SU-DHL-6 (cell line): ENCODE data around the gene TRIM9.
"Not testable (repeated sequence)": the region's sequence is repeated elsewhere in the genome, so short reads cannot be mapped to it uniquely, and the experiment has no call there.

Source experiments
- H2AFZ ChIP-seq: fragments of 200-600 bp; sonication (generic); 2 replicates; pipeline ENCODE4 v1.6.1; 2014; ENCODE audit warnings: low read depth, mild to moderate bottlenecking, moderate library complexity, mixed read lengths, antibody characterized with exemption, low read length; ENCODE audit not compliant: severe bottlenecking
- H3F3A ChIP-seq: fragments of 200-600 bp; shearing (Covaris generic); 2 replicates; pipeline ENCODE4 v1.6.0; 2016; ENCODE audit warnings: antibody characterized with exemption, mild to moderate bottlenecking; ENCODE audit not compliant: insufficient read depth
- H3K27ac ChIP-seq: fragments of 200-600 bp; sonication (generic); 2 replicates; pipeline ENCODE4 v1.5.1; 2016; ENCODE audit warnings: low read depth, mild to moderate bottlenecking, low read length, moderate library complexity, mixed read lengths
- H3K27me3 ChIP-seq: fragments of 200-600 bp; sonication (generic), shearing (Covaris generic); 2 replicates; pipeline ENCODE4 v1.6.0; 2014; ENCODE audit warnings: mild to moderate bottlenecking, low read length
- H3K36me3 ChIP-seq: fragments of 200-600 bp; sonication (generic); 2 replicates; pipeline ENCODE4 v1.6.1; 2014; ENCODE audit warnings: mild to moderate bottlenecking, low read length, mixed read lengths
- H3K4me2 ChIP-seq: fragments of 300-600, 200-600 bp; shearing (Covaris generic), sonication (generic); 2 replicates; pipeline ENCODE4 v1.6.0; 2014; ENCODE audit warnings: low read length, low read depth, mild to moderate bottlenecking; ENCODE audit not compliant: poor library complexity, severe bottlenecking
- H3K4me3 ChIP-seq: fragments of 200-600 bp; sonication (generic); 2 replicates; pipeline ENCODE4 v1.5.1; 2014; ENCODE audit warnings: antibody characterized with exemption, low read length, mild to moderate bottlenecking, mixed read lengths; ENCODE audit not compliant: insufficient read depth, poor library complexity, severe bottlenecking
- H3K79me2 ChIP-seq: fragments of 200-600 bp; sonication (generic); 2 replicates; pipeline ENCODE4 v1.6.1; 2014; ENCODE audit warnings: mild to moderate bottlenecking, low read length, moderate library complexity; ENCODE audit not compliant: insufficient read depth
- H3K9ac ChIP-seq: fragments of 200-600 bp; sonication (generic); 2 replicates; pipeline ENCODE4 v1.7.0; 2014; ENCODE audit warnings: mild to moderate bottlenecking, low read length
- H3K9me2 ChIP-seq: fragments of 200-600 bp; sonication (generic); replicated peaks from 2 replicates; pipeline ENCODE4 v1.6.1; 2014; ENCODE audit warnings: low read length; ENCODE audit not compliant: insufficient read depth
- H3K9me3 ChIP-seq: fragments of 200-600 bp; sonication (generic); 2 replicates; pipeline ENCODE4 v1.6.1; 2014; ENCODE audit warnings: low read length, mixed read lengths; ENCODE audit not compliant: insufficient read depth
- H4K20me1 ChIP-seq: fragments of 200-600 bp; sonication (generic); 2 replicates; pipeline ENCODE4 v1.6.1; 2014; ENCODE audit warnings: low read depth, mild to moderate bottlenecking, antibody characterized with exemption, low read length, moderate library complexity, mixed read lengths
- CTCF ChIP-seq: fragments of 200-600 bp; sonication (generic); IDR thresholded peaks from one replicate; pipeline ENCODE4 v1.5.1; 2017; ENCODE audit warnings: antibody characterized with exemption, mild to moderate bottlenecking, low read length, moderate library complexity; ENCODE audit not compliant: insufficient read depth, poor library complexity, severe bottlenecking
- EZH2phosphoT487 ChIP-seq: fragments of 200-600 bp; sonication (generic), shearing (Covaris generic); conservative IDR thresholded peaks from 2 replicates; pipeline ENCODE4 v1.6.1; 2018; ENCODE audit warnings: mild to moderate bottlenecking, antibody characterized with exemption, low read length, moderate library complexity, mixed read lengths

Gene TRIM9

GRCh38 chr14:50943943-50944646 is 150.8 kb downstream of the TRIM9 start, which contains the start of gene PYGL:
Gene PYGL (minus strand): TSS chr14:50944483. CDS start chr14:50944403, 80 bp downstream.
- no peaks in the 10 kb centered on the region for H3F3A ChIP-seq
- no peak for TF ChIP-seq CTCF
- no peaks in the 10 kb centered on the region for H3K36me3 ChIP-seq
- no peaks in the 10 kb centered on the region for H3K79me2 ChIP-seq
- H2AFZ ChIP-seq, result no peak within 1 kb of the TSS
- H4K20me1 ChIP-seq, result no peaks in the 10 kb centered on the region
- H3K4me2 ChIP-seq, result peak within 1 kb of the TSS; percentile 22
- H3K27me3 ChIP-seq, result no peaks in the 10 kb centered on the region
- H3K9ac ChIP-seq, result no peak within 1 kb of the TSS
- no peaks in the 10 kb centered on the region for H3K9me3 ChIP-seq
- no peaks in the 10 kb centered on the region for H3K9me2 ChIP-seq
- H3K4me3 ChIP-seq, result no peak within 1 kb of the TSS
- no peak within 1 kb of the TSS for H3K27ac ChIP-seq

- H3K27ac ChIP-seq, result no peak overlapping the region
- H2AFZ ChIP-seq, result no peak overlapping the region
- H3K9ac ChIP-seq, result no peak overlapping the region
- H3K4me3 ChIP-seq, result no peak overlapping the region
- no peaks in the 10 kb centered on the region for H4K20me1 ChIP-seq
- H3K9me3 ChIP-seq, result no peaks in the 10 kb centered on the region
- H3F3A ChIP-seq, result no peaks in the 10 kb centered on the region
- no peak overlapping the region for H3K4me2 ChIP-seq
- no peaks in the 10 kb centered on the region for H3K9me2 ChIP-seq
- H3K27me3 ChIP-seq, result no peaks in the 10 kb centered on the region
- H3K36me3 ChIP-seq, result no peaks in the 10 kb centered on the region
- no peak for TF ChIP-seq EZH2phosphoT487
- no peak for TF ChIP-seq CTCF
- H3K79me2 ChIP-seq, result no peaks in the 10 kb centered on the region
Measured at GRCh38 chr14:50943261-50943942, 151.5 kb downstream of the TRIM9 start.

- not testable (repeated sequence) for H3K9me2 ChIP-seq, H3K9ac ChIP-seq, H2AFZ ChIP-seq, H3F3A ChIP-seq, H4K20me1 ChIP-seq, H3K4me2 ChIP-seq, H3K4me3 ChIP-seq, H3K27ac ChIP-seq, H3K79me2 ChIP-seq, H3K36me3 ChIP-seq, H3K9me3 ChIP-seq, H3K27me3 ChIP-seq
Measured at GRCh38 chr14:50941638-50942037, 153.3 kb downstream of the TRIM9 start.

GRCh38 chr14:50941151-50941550 is 153.8 kb downstream of the TRIM9 start:
- Histone ChIP-seq H3K36me3 (no peaks in the 10 kb centered on the region), H3K9me3 (no peaks in the 10 kb centered on the region), H2AFZ (no peak overlapping the region), H3K9me2 (no peaks in the 10 kb centered on the region), H3K79me2 (no peaks in the 10 kb centered on the region), H3K9ac (no peak overlapping the region), H3F3A (no peaks in the 10 kb centered on the region), H3K4me3 (no peak overlapping the region), H3K27me3 (no peaks in the 10 kb centered on the region), H3K4me2 (no peak overlapping the region), H3K27ac (no peak overlapping the region), H4K20me1 (no peaks in the 10 kb centered on the region)
- TF ChIP-seq CTCF (no peak), EZH2phosphoT487 (no peak)
